Measurements from ENCODE around the gene RHCG. TPM values are rescaled to one million over a fixed set of nuclear protein-coding genes. Genes with fewer than 3 reads are reported as not detected.

RHCG gene
- total and polyA plus RNA-seq, 12 donors, result 0.33 to 4.1 (median 1.5) TPM; not detected in 2

- Histone ChIP-seq H3K27me3 (no peaks in the 10 kb centered on the region), H3K36me3 (replicated peaks in 1 of 2) (no peaks in the 10 kb centered on the region), H3K4me1 (replicated peaks in 1 of 2) (no peaks in the 10 kb centered on the region), H3K27ac (no peak overlapping the region), H3K9me3 (replicated peaks in 1 of 3) (no peaks in the 10 kb centered on the region), H3K4me3 (no peak overlapping the region)
- 77 to 88% (median 81%) methylated on average over 5 to 9 of the region's 9 CpGs for WGBS, 4 donors
- intact Hi-C loops (cut with DNase I), result no loop called here
- no peak for DNase-seq
- TF ChIP-seq POLR2A (IDR thresholded peaks at IDR 0.05), result no peak
- TF ChIP-seq, protein P1, sequence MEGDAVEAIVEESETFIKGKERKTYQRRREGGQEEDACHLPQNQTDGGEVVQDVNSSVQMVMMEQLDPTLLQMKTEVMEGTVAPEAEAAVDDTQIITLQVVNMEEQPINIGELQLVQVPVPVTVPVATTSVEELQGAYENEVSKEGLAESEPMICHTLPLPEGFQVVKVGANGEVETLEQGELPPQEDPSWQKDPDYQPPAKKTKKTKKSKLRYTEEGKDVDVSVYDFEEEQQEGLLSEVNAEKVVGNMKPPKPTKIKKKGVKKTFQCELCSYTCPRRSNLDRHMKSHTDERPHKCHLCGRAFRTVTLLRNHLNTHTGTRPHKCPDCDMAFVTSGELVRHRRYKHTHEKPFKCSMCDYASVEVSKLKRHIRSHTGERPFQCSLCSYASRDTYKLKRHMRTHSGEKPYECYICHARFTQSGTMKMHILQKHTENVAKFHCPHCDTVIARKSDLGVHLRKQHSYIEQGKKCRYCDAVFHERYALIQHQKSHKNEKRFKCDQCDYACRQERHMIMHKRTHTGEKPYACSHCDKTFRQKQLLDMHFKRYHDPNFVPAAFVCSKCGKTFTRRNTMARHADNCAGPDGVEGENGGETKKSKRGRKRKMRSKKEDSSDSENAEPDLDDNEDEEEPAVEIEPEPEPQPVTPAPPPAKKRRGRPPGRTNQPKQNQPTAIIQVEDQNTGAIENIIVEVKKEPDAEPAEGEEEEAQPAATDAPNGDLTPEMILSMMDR (IDR thresholded peaks at IDR 0.05), result no peak
Measured at GRCh38 chr15:89462198-89462912, 34.0 kb downstream of the RHCG start.

DNA sequence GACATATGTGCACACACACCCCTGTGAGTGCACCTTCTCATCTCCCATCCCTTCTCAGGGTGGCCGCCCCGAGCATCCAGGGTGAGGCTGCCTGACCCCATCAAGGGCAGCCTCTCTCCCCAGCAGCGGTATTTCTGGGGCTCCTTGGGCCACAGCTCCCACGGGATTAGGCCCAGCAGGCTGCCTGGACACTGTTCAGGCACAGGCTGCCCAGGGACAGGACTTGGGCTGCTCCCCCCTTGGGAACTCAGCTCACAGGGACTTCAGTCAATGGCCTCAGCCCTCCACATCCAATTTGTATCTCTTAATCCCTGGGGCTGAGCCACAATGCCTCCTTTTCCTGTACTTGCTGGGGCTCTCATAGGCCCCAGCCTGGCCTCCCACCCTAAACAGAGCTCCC is 35.0 kb downstream of the RHCG start:
- intact Hi-C loops (cut with DNase I), result no loop called here
- H3K4me3 ChIP-seq, result no peak overlapping the region
- H3K27me3 ChIP-seq, result no peaks in the 10 kb centered on the region
- H3K9me3 ChIP-seq (replicated peaks in 1 of 3), result no peaks in the 10 kb centered on the region
- TF ChIP-seq, protein P1 (IDR thresholded peaks at IDR 0.05), result no peak
- no peak for TF ChIP-seq POLR2A (IDR thresholded peaks at IDR 0.05)
- H3K4me1 ChIP-seq (replicated peaks in 1 of 2), result no peaks in the 10 kb centered on the region
- H3K36me3 ChIP-seq (replicated peaks in 1 of 2), result no peaks in the 10 kb centered on the region
- DNase-seq, result no peak
- WGBS, 4 donors, result 74 to 83% (median 80%) methylated on average over 4 of the region's 4 CpGs
- H3K27ac ChIP-seq, result no peak overlapping the region

GRCh38 chr15:89460048-89460447 is 36.3 kb downstream of the RHCG start:
- no peak overlapping the region for H3K27ac ChIP-seq
- WGBS, 4 donors, result 44 to 56% (median 47%) methylated on average over 2 of the region's 2 CpGs
- no peak for TF ChIP-seq POLR2A (IDR thresholded peaks at IDR 0.05)
- TF ChIP-seq, protein P1 (IDR thresholded peaks at IDR 0.05), result no peak
- no peaks in the 10 kb centered on the region for H3K36me3 ChIP-seq (replicated peaks in 1 of 2)
- intact Hi-C loops (cut with DNase I), result no loop called here
- no peaks in the 10 kb centered on the region for H3K27me3 ChIP-seq
- H3K4me1 ChIP-seq (replicated peaks in 1 of 2), result no peaks in the 10 kb centered on the region
- DNase-seq, result no peak
- no peak overlapping the region for H3K4me3 ChIP-seq
- no peaks in the 10 kb centered on the region for H3K9me3 ChIP-seq (replicated peaks in 1 of 3)

- Histone ChIP-seq H3K27ac (no peak overlapping the region), H3K27me3 (no peaks in the 10 kb centered on the region), H3K36me3 (replicated peaks in 1 of 2) (no peaks in the 10 kb centered on the region), H3K4me1 (replicated peaks in 1 of 2) (no peaks in the 10 kb centered on the region), H3K9me3 (replicated peaks in 1 of 3) (no peaks in the 10 kb centered on the region), H3K4me3 (no peak overlapping the region)
- intact Hi-C loops (cut with DNase I), result no loop called here
- WGBS, 4 donors, result 55 to 60% (median 57%) methylated on average over 2 of the region's 2 CpGs
- DNase-seq, result no peak
- TF ChIP-seq, protein P1 (IDR thresholded peaks at IDR 0.05), result no peak
- TF ChIP-seq POLR2A (IDR thresholded peaks at IDR 0.05), result no peak
Measured at GRCh38 chr15:89459271-89460038, 36.9 kb downstream of the RHCG start.

Data from adrenal gland (tissue), 12 donors.